GM12878 (cell line): Measurements from ENCODE around the gene SLX4IP. TPM values are rescaled to one million over a fixed set of nuclear protein-coding genes. Genes with fewer than 3 reads are reported as not detected.

Experiments used
- ATAC-seq: fragments of 200-7000 bp; cut with Tn5 transposase; 3 replicates; pipeline ENCODE4 v1.9.1; 2020; ENCODE audit warnings: mild to moderate bottlenecking, moderate library complexity
- BruUV-seq: library from RNA; stranded (reverse); fragments of 400-500 nt; replicated peaks from 2 replicates; lab custom pipeline; 2021; lab: Mats Ljungman, UMichigan
- CTCF ChIA-PET: fragments of 300-600 bp; sonication (Branson Sonifier 250); formaldehyde crosslinking; extraction: SDS; loops from one replicate; lab custom pipeline; 2021; ENCODE audit warnings: inconsistent platforms; lab: Yijun Ruan, JAX
- POLR2A ChIA-PET: fragments of 350-600 bp; formaldehyde crosslinking; extraction: SDS; loops from one replicate; lab custom pipeline; 2021; ENCODE audit warnings: inconsistent platforms; lab: Charles Lee
- RAD21 ChIA-PET: fragments of 300-600 bp; sonication (Branson Sonifier 250); formaldehyde crosslinking; loops from one replicate; lab custom pipeline; 2023; ENCODE audit warnings: antibody characterized with exemption; ENCODE audit not compliant: unreplicated experiment; lab: Charles Lee
- SMC1A ChIA-PET: fragments of 300-600 bp; sonication (Branson Sonifier 250); formaldehyde crosslinking; loops from one replicate; lab custom pipeline; 2023; ENCODE audit not compliant: unreplicated experiment, uncharacterized antibody; lab: Charles Lee
- DNase-seq: peaks from one replicate; pipeline ENCODE4 v3.0.0-alpha.2; 2011; ENCODE audit warnings: low read depth, low spot score
- FAIRE-seq: peaks from 3 replicates; lab custom pipeline; 2011; peaks lifted over from hg19 to GRCh38; lab: Jason Lieb, UNC
- H2AFZ ChIP-seq: 2 replicates; pipeline ENCODE4 v1.6.0; 2011; ENCODE audit warnings: low read depth, low read length, control low read depth; ENCODE audit not compliant: control insufficient read depth
- H3K27ac ChIP-seq: 2 replicates; pipeline ENCODE4 v1.5.1; 2011; ENCODE audit warnings: control low read depth; ENCODE audit not compliant: control insufficient read depth, insufficient read depth
- H3K27me3 ChIP-seq, 2 experiments: replicated peaks in 1 of 2; 2 replicates each; pipeline versions ENCODE4 v1.6.0 to v1.6.1; 2011; ENCODE audit warnings: low read length in 1 of 2; ENCODE audit not compliant: control insufficient read depth in 2 of 2, insufficient read depth in 2 of 2
- H3K36me3 ChIP-seq, 2 experiments: 2 replicates each; pipeline ENCODE4 v1.5.1; 2011; ENCODE audit warnings: low read length in 1 of 2; ENCODE audit not compliant: control insufficient read depth in 2 of 2, insufficient read depth in 2 of 2
- H3K4me1 ChIP-seq: 2 replicates; pipeline ENCODE4 v1.6.1; 2011; ENCODE audit warnings: mild to moderate bottlenecking, low read length, moderate library complexity, mixed read lengths; ENCODE audit not compliant: control insufficient read depth, insufficient read depth
- H3K4me2 ChIP-seq: 2 replicates; pipeline ENCODE4 v1.6.0; 2011; ENCODE audit warnings: control low read depth; ENCODE audit not compliant: control insufficient read depth, insufficient read depth
- H3K4me3 ChIP-seq: fragments of 200-600 bp; sonication (generic); 2 replicates; pipeline ENCODE4 v1.5.1; 2016
- H3K79me2 ChIP-seq: 2 replicates; pipeline ENCODE4 v1.6.0; 2011; ENCODE audit warnings: low read length; ENCODE audit not compliant: control insufficient read depth, insufficient read depth
- H3K9ac ChIP-seq: 2 replicates; pipeline ENCODE4 v1.8.0; 2011; ENCODE audit warnings: low read length, control low read depth, mixed read lengths; ENCODE audit not compliant: control insufficient read depth, insufficient read depth
- H3K9me3 ChIP-seq: replicated peaks from 3 replicates; pipeline ENCODE4 v1.5.1; 2011; ENCODE audit warnings: mild to moderate bottlenecking, low read length; ENCODE audit not compliant: control insufficient read depth, insufficient read depth
- H4K20me1 ChIP-seq: 2 replicates; pipeline ENCODE4 v1.6.0; 2011; ENCODE audit not compliant: control insufficient read depth, insufficient read depth
- BCLAF1 ChIP-seq: fragments of 450-650 bp; IDR thresholded peaks from 2 replicates; pipeline ENCODE4 v1.6.1; 2017; ENCODE audit warnings: antibody characterized with exemption, mild to moderate bottlenecking, moderate library complexity
- CEBPB ChIP-seq, 2 experiments: fragments of 150-350 bp in 1 of 2; IDR thresholded peaks; 2 replicates each; pipeline ENCODE4 v1.6.1; 2012 to 2014; ENCODE audit warnings: low read depth in 2 of 2, low read length in 2 of 2, borderline replicate concordance in 1 of 2, inconsistent platforms in 1 of 2
- FOXK2 ChIP-seq: fragments of 450-650 bp; IDR thresholded peaks from 2 replicates; pipeline ENCODE4 v1.6.1; 2017; ENCODE audit warnings: mild to moderate bottlenecking, moderate library complexity
- IRF3 ChIP-seq: fragments of 450-650 bp; IDR thresholded peaks from 2 replicates; pipeline ENCODE4 v1.6.1; 2014; ENCODE audit warnings: mild to moderate bottlenecking
- MYC ChIP-seq: IDR thresholded peaks from 2 replicates; pipeline ENCODE4 v1.6.1; 2011; ENCODE audit warnings: mild to moderate bottlenecking, low read length, moderate library complexity, inconsistent platforms; ENCODE audit not compliant: insufficient read depth, insufficient replicate concordance, insufficient read length, severe bottlenecking
- NR2F1 ChIP-seq: fragments of 450-650 bp; conservative IDR thresholded peaks from 2 replicates; pipeline ENCODE4 v1.6.1; 2017; ENCODE audit warnings: mild to moderate bottlenecking
- PAX8 ChIP-seq: fragments of 450-650 bp; IDR thresholded peaks from 2 replicates; pipeline ENCODE4 v1.6.1; 2017; ENCODE audit warnings: mild to moderate bottlenecking, moderate library complexity
- RCOR1 ChIP-seq: conservative IDR thresholded peaks from 2 replicates; pipeline ENCODE4 v1.6.1; 2012; ENCODE audit warnings: low read depth, low read length, improper control_type of control experiment
- SMC3 ChIP-seq: IDR thresholded peaks from 2 replicates; pipeline ENCODE4 v1.6.1; 2011; ENCODE audit warnings: low read length, improper control_type of control experiment, borderline replicate concordance
- SRF ChIP-seq, 2 experiments: IDR thresholded peaks; 2 replicates each; pipeline ENCODE4 v1.6.1; 2011; ENCODE audit warnings: low read depth in 2 of 2, low read length in 2 of 2, mild to moderate bottlenecking in 1 of 2, moderate library complexity in 1 of 2
- ZBTB4 ChIP-seq: fragments of 450-650 bp; formaldehyde crosslinking; IDR thresholded peaks from 2 replicates; pipeline ENCODE4 v1.4.0; 2022; ENCODE audit warnings: mild to moderate bottlenecking, moderate library complexity
- ZBTB40 ChIP-seq: fragments of 450-650 bp; IDR thresholded peaks from 2 replicates; pipeline ENCODE4 v1.6.1; 2016; ENCODE audit warnings: mild to moderate bottlenecking, moderate library complexity, borderline replicate concordance
- WGBS: methylation state at CpG from one replicate; pipeline ENCODE4 v1.1.6; 2016; ENCODE audit warnings: low lambda C conversion rate; ENCODE audit not compliant: insufficient replicate concordance, insufficient coverage; ENCODE audit errors: missing lambda C conversion rate; 5-methylcytosine and 5-hydroxymethylcytosine counted together
- in situ Hi-C: fragments of 300-500 bp; cut with MboI; formaldehyde crosslinking; loops from 9 replicates; pipeline ENCODE4 v1.14.3; 2018; ENCODE audit warnings: mixed read lengths
- intact Hi-C: fragments of 100-400 bp; cut with micrococcal nuclease; formaldehyde crosslinking; loops from one replicate; pipeline ENCODE4 v1.14.2; 2022; ENCODE audit not compliant: unreplicated experiment
- polyA plus RNA-seq, 11 experiments: library from polyadenylated mRNA; depleted of rRNA in 4 of 11; unstranded in 6 of 11; stranded (reverse) in 5 of 11; fragments of >200 nt; fragmentation: Nextera tagmentation in 4 of 11; fragmentation: Illumina TruSeq in 1 of 11; extraction: Ambion mirVana in 4 of 11; extraction: Trizol in 1 of 11; gene quantifications; 1 replicate in 1 of 11; 2 replicates in 10 of 11; pipeline versions ENCODE4 v1.2.1 to v1.2.3, GENCODE V29; 2011 to 2016; ENCODE audit warnings: inconsistent platforms in 2 of 11, missing spikeins in 2 of 11, low read depth in 1 of 11
- total RNA-seq, 4 experiments: library from RNA; depleted of rRNA in 3 of 4; stranded (reverse); fragments of >200 nt in 3 of 4; fragmentation: Illumina TruSeq in 1 of 4; extraction: Trizol in 1 of 4; gene quantifications; 2 replicates each; pipeline versions ENCODE4 v1.2.1 to v1.2.3, GENCODE V29; 2013 to 2021

SLX4IP gene
- total and polyA plus RNA-seq, 10 of the 15 experiments (the other 5 are each of a cell fraction or from before 2014, with no cell fraction given), result 2.2 to 11.0 (median 6.3) TPM

GRCh38 chr20:10509376-10509775 lies 74.3 kb downstream of the SLX4IP start:
- no peak overlapping the region for H3K9ac ChIP-seq
- no peaks in the 10 kb centered on the region for H3K9me3 ChIP-seq
- intact Hi-C loops (no loop called here), in situ Hi-C loops (no loop called here)
- H4K20me1 ChIP-seq, result no peaks in the 10 kb centered on the region
- no peak for ATAC-seq
- ChIA-PET SMC1A (interaction anchor here (0.6 to 8.8 kb wide), 4 partner anchors 10 to 33 kb away, joined by 3 to 76 read pairs (median 4); no protein-coding TSS in a partner anchor), RAD21 (interaction anchor here (0.8 kb wide), 1 partner anchor 31 kb away, joined by 3 read pairs; no protein-coding TSS in a partner anchor), POLR2A (no interaction called here), CTCF (interaction anchor here (0.6 to 5.2 kb wide), 2 partner anchors 42 to 126 kb away, joined by 3 to 27 read pairs; no protein-coding TSS in a partner anchor)
- H3K27me3 ChIP-seq, result no peaks in the 10 kb centered on the region
- no peak for FAIRE-seq
- no peak for DNase-seq
- H2AFZ ChIP-seq, result no peak overlapping the region
- no peak overlapping the region for H3K4me2 ChIP-seq
- H3K27ac ChIP-seq, result no peak overlapping the region
- BruUV-seq, result no TSS peak
- peaks cover 5% of the 10 kb centered on the region for H3K79me2 ChIP-seq
- no peaks in the 10 kb centered on the region for H3K36me3 ChIP-seq
- H3K4me3 ChIP-seq, result no peak overlapping the region
- 92% methylated on average over 6 of the region's 6 CpGs for WGBS
- H3K4me1 ChIP-seq, result peaks cover 25% of the 10 kb centered on the region
- TF ChIP-seq RCOR1 (no peak), ZBTB4 (CRISPR knock-in tag) (no peak), ZBTB40 (no peak), SRF (IDR thresholded peaks at IDR 0.05; ENCODE audit: low read depth in 2 of 2, low read length in 2 of 2) (no peak), FOXK2 (no peak), SMC3 (no peak), BCLAF1 (no peak), IRF3 (no peak), NR2F1 (no peak), MYC (no peak), CEBPB (IDR thresholded peaks at IDR 0.05; ENCODE audit: borderline replicate concordance in 1 of 2, low read depth in 2 of 2, low read length in 2 of 2) (no peak), PAX8 (no peak)
